ENCODE measurements around the gene COL15A1.

Gene COL15A1

GRCh38 chr9:99000476-99001395 lies 57.0 kb downstream of the COL15A1 start:
- TF ChIP-seq REST (IDR thresholded peaks at IDR 0.05; ENCODE audit: insufficient read depth in 1 of 2, low read depth in 2 of 2, low read length in 2 of 2) (no peak), FOXP2 (optimal IDR thresholded peaks at IDR 0.05; ENCODE audit: borderline replicate concordance, extremely low read depth, extremely low read length, insufficient read depth) (no peak), TAF1 (IDR thresholded peaks at IDR 0.05; ENCODE audit: borderline replicate concordance, insufficient read depth, low read length) (no peak), POLR2AphosphoS5 (IDR thresholded peaks at IDR 0.05; ENCODE audit: low read depth, low read length) (no peak), SIN3A (IDR thresholded peaks at IDR 0.05; ENCODE audit: borderline replicate concordance, insufficient read depth, low read length) (no peak)

- TF ChIP-seq POLR2AphosphoS5 (IDR thresholded peaks at IDR 0.05; ENCODE audit: low read depth, low read length) (no peak), FOXP2 (optimal IDR thresholded peaks at IDR 0.05; ENCODE audit: borderline replicate concordance, extremely low read depth, extremely low read length, insufficient read depth) (no peak), SIN3A (IDR thresholded peaks at IDR 0.05; ENCODE audit: borderline replicate concordance, insufficient read depth, low read length) (no peak), REST (IDR thresholded peaks at IDR 0.05; ENCODE audit: insufficient read depth in 1 of 2, low read depth in 2 of 2, low read length in 2 of 2) (no peak), TAF1 (IDR thresholded peaks at IDR 0.05; ENCODE audit: borderline replicate concordance, insufficient read depth, low read length) (no peak)
Observed at GRCh38 chr9:99001892-99002291, 58.2 kb downstream of the COL15A1 start.

- TF ChIP-seq POLR2AphosphoS5 (IDR thresholded peaks at IDR 0.05; ENCODE audit: low read depth, low read length), result no peak
- no peak for TF ChIP-seq FOXP2 (optimal IDR thresholded peaks at IDR 0.05; ENCODE audit: borderline replicate concordance, extremely low read depth, extremely low read length, insufficient read depth)
- TF ChIP-seq TAF1 (IDR thresholded peaks at IDR 0.05; ENCODE audit: borderline replicate concordance, insufficient read depth, low read length), result no peak
- no peak for TF ChIP-seq SIN3A (IDR thresholded peaks at IDR 0.05; ENCODE audit: borderline replicate concordance, insufficient read depth, low read length)
- no peak for TF ChIP-seq REST (IDR thresholded peaks at IDR 0.05; ENCODE audit: insufficient read depth in 1 of 2, low read depth in 2 of 2, low read length in 2 of 2)
Observed at GRCh38 chr9:99002706-99003105, 59.0 kb downstream of the COL15A1 start.

- TF ChIP-seq POLR2AphosphoS5 (IDR thresholded peaks at IDR 0.05; ENCODE audit: low read depth, low read length) (no peak), REST (IDR thresholded peaks at IDR 0.05; ENCODE audit: insufficient read depth in 1 of 2, low read depth in 2 of 2, low read length in 2 of 2) (no peak), FOXP2 (optimal IDR thresholded peaks at IDR 0.05; ENCODE audit: borderline replicate concordance, extremely low read depth, extremely low read length, insufficient read depth) (no peak)
Observed at GRCh38 chr9:99003308-99003707, 59.6 kb downstream of the COL15A1 start.
